ENCODE data around the gene POU4F3. TPM values are rescaled to one million over a fixed set of nuclear protein-coding genes. Genes with fewer than 3 reads are reported as not detected.

Gene POU4F3
- total and polyA plus RNA-seq, 4 donors, result 0.05 to 0.09 TPM; not detected in 2

DNA sequence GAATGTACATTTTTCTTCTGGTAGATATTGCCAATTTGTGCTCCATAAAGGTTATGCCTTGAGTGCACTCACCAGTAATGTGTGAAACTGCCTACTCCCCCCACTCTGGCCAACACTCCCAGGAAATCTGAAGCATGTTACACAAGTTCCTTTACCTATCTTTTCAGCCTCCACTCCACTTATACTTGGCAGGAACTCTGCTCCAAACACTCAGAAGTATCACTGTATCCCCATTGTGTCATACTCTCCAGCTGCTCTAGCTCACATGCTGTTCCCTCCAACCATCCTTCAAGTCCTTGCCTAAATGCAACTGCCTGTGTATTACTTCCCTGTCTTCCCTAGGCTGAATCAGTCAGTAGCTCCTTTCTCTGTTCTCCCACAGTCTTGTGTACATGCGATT lies 28.3 kb downstream of the POU4F3 start:
- Histone ChIP-seq H3K4me1 (ENCODE audit: control insufficient read depth in 5 of 5, insufficient read depth in 5 of 5, low read length in 5 of 5) (peaks cover 0 to 2% (median 0%) of the 10 kb centered on the region in 5 donors), H3K9ac (ENCODE audit: insufficient read depth in 1 of 2, low read length in 2 of 2) (no peak overlapping the region), H3K27ac (ENCODE audit: low read depth in 1 of 2, low read length in 1 of 2) (no peak overlapping the region), H3K36me3 (ENCODE audit: control insufficient read depth in 4 of 4, insufficient read depth in 4 of 4, low read length in 4 of 4) (no peaks in the 10 kb centered on the region), H3K27me3 (ENCODE audit: control insufficient read depth in 3 of 3, insufficient read depth in 3 of 3, low read length in 2 of 3) (peaks cover 0 to 4% (median 0%) of the 10 kb centered on the region in 3 donors), H3K9me3 (ENCODE audit: control insufficient read depth in 4 of 4, insufficient read depth in 3 of 4, low read length in 3 of 4) (no peaks in the 10 kb centered on the region), H3K4me3 (no peak overlapping the region)
- WGBS, 2 donors, result 73 to 89% methylated on average over 1 of the region's 1 CpG
- peak in 1 of 3 donors; percentile 13 for DNase-seq
- TF ChIP-seq, protein P1, sequence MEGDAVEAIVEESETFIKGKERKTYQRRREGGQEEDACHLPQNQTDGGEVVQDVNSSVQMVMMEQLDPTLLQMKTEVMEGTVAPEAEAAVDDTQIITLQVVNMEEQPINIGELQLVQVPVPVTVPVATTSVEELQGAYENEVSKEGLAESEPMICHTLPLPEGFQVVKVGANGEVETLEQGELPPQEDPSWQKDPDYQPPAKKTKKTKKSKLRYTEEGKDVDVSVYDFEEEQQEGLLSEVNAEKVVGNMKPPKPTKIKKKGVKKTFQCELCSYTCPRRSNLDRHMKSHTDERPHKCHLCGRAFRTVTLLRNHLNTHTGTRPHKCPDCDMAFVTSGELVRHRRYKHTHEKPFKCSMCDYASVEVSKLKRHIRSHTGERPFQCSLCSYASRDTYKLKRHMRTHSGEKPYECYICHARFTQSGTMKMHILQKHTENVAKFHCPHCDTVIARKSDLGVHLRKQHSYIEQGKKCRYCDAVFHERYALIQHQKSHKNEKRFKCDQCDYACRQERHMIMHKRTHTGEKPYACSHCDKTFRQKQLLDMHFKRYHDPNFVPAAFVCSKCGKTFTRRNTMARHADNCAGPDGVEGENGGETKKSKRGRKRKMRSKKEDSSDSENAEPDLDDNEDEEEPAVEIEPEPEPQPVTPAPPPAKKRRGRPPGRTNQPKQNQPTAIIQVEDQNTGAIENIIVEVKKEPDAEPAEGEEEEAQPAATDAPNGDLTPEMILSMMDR (IDR thresholded peaks at IDR 0.05; ENCODE audit: control extremely low read depth, extremely low read depth), result no peak
- ATAC-seq (ENCODE audit: insufficient read depth, low FRiP score), result no peak

DNA sequence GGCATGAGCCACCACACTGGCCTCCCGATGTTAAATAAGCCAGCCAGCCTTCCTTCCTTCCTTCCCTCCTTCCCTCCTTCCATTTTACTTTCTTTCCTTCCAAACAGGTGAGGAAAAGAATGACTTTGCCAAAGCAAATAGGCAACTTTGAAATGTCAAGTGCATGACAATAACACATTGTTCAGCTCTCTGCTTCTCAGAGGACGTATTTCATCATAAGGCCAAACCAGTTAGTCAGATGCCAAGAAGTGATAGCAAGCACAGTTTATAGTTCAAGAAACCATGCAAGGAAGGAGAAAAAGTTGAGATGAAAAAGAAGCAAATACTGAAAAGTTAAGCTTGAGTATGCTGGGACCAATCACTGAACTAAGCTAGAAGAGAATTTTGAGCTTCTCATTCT lies 29.5 kb downstream of the POU4F3 start:
- 32 to 59% methylated on average over 2 of the region's 2 CpGs for WGBS, 2 donors
- ATAC-seq (ENCODE audit: insufficient read depth, low FRiP score) (no peak), DNase-seq (no peak)
- Histone ChIP-seq H3K9ac (ENCODE audit: insufficient read depth in 1 of 2, low read length in 2 of 2) (no peak overlapping the region), H3K36me3 (ENCODE audit: control insufficient read depth in 4 of 4, insufficient read depth in 4 of 4, low read length in 4 of 4) (no peaks in the 10 kb centered on the region), H3K4me3 (no peak overlapping the region), H3K27me3 (ENCODE audit: control insufficient read depth in 3 of 3, insufficient read depth in 3 of 3, low read length in 2 of 3) (peaks cover 0 to 4% (median 0%) of the 10 kb centered on the region in 3 donors), H3K27ac (ENCODE audit: low read depth in 1 of 2, low read length in 1 of 2) (no peak overlapping the region), H3K9me3 (ENCODE audit: control insufficient read depth in 4 of 4, insufficient read depth in 3 of 4, low read length in 3 of 4) (no peaks in the 10 kb centered on the region), H3K4me1 (ENCODE audit: control insufficient read depth in 5 of 5, insufficient read depth in 5 of 5, low read length in 5 of 5) (peaks cover 0 to 2% (median 0%) of the 10 kb centered on the region in 5 donors)
- TF ChIP-seq, protein P1 (IDR thresholded peaks at IDR 0.05; ENCODE audit: control extremely low read depth, extremely low read depth), result no peak

DNA sequence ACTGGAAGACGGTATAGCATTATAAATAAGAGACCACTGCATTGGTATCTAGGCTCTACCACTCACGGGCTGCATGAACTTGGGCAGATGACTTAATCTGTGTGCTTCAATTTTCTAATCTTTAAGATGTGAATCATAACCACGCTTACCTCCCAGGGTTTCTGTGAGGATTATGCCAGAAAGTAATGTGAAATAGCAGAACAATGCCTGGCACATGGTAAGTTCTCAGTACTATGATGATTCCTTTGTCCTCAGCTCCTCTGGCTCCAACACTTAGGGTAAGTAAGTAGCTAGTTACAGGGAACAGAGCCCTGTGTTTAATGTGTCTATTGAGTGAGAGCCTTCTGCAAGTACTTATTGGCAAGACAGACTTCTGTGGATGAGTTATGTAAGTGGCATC lies 31.1 kb downstream of the POU4F3 start:
- TF ChIP-seq, protein P1 (IDR thresholded peaks at IDR 0.05; ENCODE audit: control extremely low read depth, extremely low read depth), result no peak
- H3K9me3 ChIP-seq (ENCODE audit: control insufficient read depth in 4 of 4, insufficient read depth in 3 of 4, low read length in 3 of 4), result no peaks in the 10 kb centered on the region
- 88 to 91% methylated on average over 3 of the region's 3 CpGs for WGBS, 2 donors
- H3K4me3 ChIP-seq, result no peak overlapping the region
- DNase-seq, result no peak
- no peak overlapping the region for H3K27ac ChIP-seq (ENCODE audit: low read depth in 1 of 2, low read length in 1 of 2)
- peaks cover 0 to 4% (median 0%) of the 10 kb centered on the region in 3 donors for H3K27me3 ChIP-seq (ENCODE audit: control insufficient read depth in 3 of 3, insufficient read depth in 3 of 3, low read length in 2 of 3)
- H3K4me1 ChIP-seq (ENCODE audit: control insufficient read depth in 5 of 5, insufficient read depth in 5 of 5, low read length in 5 of 5), result peaks cover 0 to 2% (median 0%) of the 10 kb centered on the region in 5 donors
- H3K36me3 ChIP-seq (ENCODE audit: control insufficient read depth in 4 of 4, insufficient read depth in 4 of 4, low read length in 4 of 4), result no peaks in the 10 kb centered on the region
- no peak overlapping the region for H3K9ac ChIP-seq (ENCODE audit: insufficient read depth in 1 of 2, low read length in 2 of 2)
- no peak for ATAC-seq (ENCODE audit: insufficient read depth, low FRiP score)

DNA sequence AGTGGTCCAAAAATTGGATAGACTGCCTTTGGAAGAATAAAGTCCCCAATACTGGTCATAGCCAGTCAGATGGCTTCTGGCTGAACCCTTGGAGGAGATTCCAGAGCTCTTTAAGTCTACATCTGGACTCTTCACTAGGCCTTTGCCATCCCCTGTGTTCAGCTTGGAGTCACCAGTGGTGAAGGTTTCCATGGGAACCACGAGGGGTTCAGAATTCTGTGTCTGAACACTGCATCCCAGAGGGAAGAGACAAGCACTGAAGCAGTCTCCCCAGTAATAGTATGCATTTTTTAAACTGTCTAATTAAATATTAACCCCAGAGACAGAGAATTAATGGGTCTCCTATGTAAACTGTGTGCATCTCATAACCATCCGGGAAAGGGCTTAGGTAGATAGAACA lies 38.2 kb downstream of the POU4F3 start:
- 73 to 79% methylated on average over 2 of the region's 2 CpGs for WGBS, 2 donors

More for the DNA sequence above, 38.2 kb downstream of the POU4F3 start:
- no peak overlapping the region for H3K4me3 ChIP-seq
- no peak overlapping the region for H3K27ac ChIP-seq (ENCODE audit: low read depth in 1 of 2, low read length in 1 of 2)
- TF ChIP-seq, protein P1 (IDR thresholded peaks at IDR 0.05; ENCODE audit: control extremely low read depth, extremely low read depth), result no peak
- no peak overlapping the region for H3K9ac ChIP-seq (ENCODE audit: insufficient read depth in 1 of 2, low read length in 2 of 2)
- H3K4me1 ChIP-seq (ENCODE audit: control insufficient read depth in 5 of 5, insufficient read depth in 5 of 5, low read length in 5 of 5), result no peaks in the 10 kb centered on the region
- peaks cover 0 to 3% (median 0%) of the 10 kb centered on the region in 4 donors for H3K9me3 ChIP-seq (ENCODE audit: control insufficient read depth in 4 of 4, insufficient read depth in 3 of 4, low read length in 3 of 4)
- ATAC-seq (ENCODE audit: insufficient read depth, low FRiP score), result no peak
- peaks cover 0 to 23% (median 4%) of the 10 kb centered on the region in 3 donors for H3K27me3 ChIP-seq (ENCODE audit: control insufficient read depth in 3 of 3, insufficient read depth in 3 of 3, low read length in 2 of 3)
- DNase-seq, result no peak
- H3K36me3 ChIP-seq (ENCODE audit: control insufficient read depth in 4 of 4, insufficient read depth in 4 of 4, low read length in 4 of 4), result no peaks in the 10 kb centered on the region
